BLaER1 (cell line): ENCODE measurements around the gene RNF224.
"Not testable (repeated sequence)": the region's sequence is repeated elsewhere in the genome, so short reads cannot be mapped to it uniquely, and the experiment has no call there.

Experiments used
- H3K27ac ChIP-seq: shearing (Covaris generic); formaldehyde crosslinking; 2 replicates; pipeline ENCODE4 v1.8.1; 2022
- H3K27me3 ChIP-seq: shearing (Covaris generic); formaldehyde crosslinking; 2 replicates; pipeline ENCODE4 v1.8.1; 2022
- H3K36me3 ChIP-seq: shearing (Covaris generic); formaldehyde crosslinking; 2 replicates; pipeline ENCODE4 v1.8.1; 2022
- H3K4me1 ChIP-seq: shearing (Covaris generic); formaldehyde crosslinking; 2 replicates; pipeline ENCODE4 v1.8.1; 2022
- H3K4me2 ChIP-seq: shearing (Covaris generic); formaldehyde crosslinking; 2 replicates; pipeline ENCODE4 v1.8.1; 2022
- H3K4me3 ChIP-seq: shearing (Covaris generic); formaldehyde crosslinking; 2 replicates; pipeline ENCODE4 v1.8.1; 2022
- H3K9ac ChIP-seq: shearing (Covaris generic); formaldehyde crosslinking; 2 replicates; pipeline ENCODE4 v1.8.1; 2022
- H3K9me3 ChIP-seq: shearing (Covaris generic); formaldehyde crosslinking; 2 replicates; pipeline ENCODE4 v1.8.1; 2022
- H4K20me1 ChIP-seq: shearing (Covaris generic); formaldehyde crosslinking; 2 replicates; pipeline ENCODE4 v1.8.1; 2022
- Cebpa-rat ChIP-seq: shearing (Covaris generic); IDR thresholded peaks from 2 replicates; pipeline ENCODE4 v1.8.1; 2022

Gene RNF224

GRCh38 chr9:137251490-137252268, 24.4 kb downstream of the RNF224 start:
- H3K27ac ChIP-seq = no peak overlapping the region; the same call in 1 of the 2 replicates
- no peaks in the 10 kb centered on the region for H3K9me3 ChIP-seq
- H3K9ac ChIP-seq = no peak overlapping the region
- peaks cover 13% of the 10 kb centered on the region for H4K20me1 ChIP-seq
- H3K27me3 ChIP-seq = no peaks in the 10 kb centered on the region
- H3K36me3 ChIP-seq = peaks cover 7% of the 10 kb centered on the region
- H3K4me2 ChIP-seq = no peak overlapping the region
- no peak overlapping the region for H3K4me3 ChIP-seq
- H3K4me1 ChIP-seq = peaks cover 54% of the 10 kb centered on the region
- TF ChIP-seq Cebpa-rat = no peak

DNA sequence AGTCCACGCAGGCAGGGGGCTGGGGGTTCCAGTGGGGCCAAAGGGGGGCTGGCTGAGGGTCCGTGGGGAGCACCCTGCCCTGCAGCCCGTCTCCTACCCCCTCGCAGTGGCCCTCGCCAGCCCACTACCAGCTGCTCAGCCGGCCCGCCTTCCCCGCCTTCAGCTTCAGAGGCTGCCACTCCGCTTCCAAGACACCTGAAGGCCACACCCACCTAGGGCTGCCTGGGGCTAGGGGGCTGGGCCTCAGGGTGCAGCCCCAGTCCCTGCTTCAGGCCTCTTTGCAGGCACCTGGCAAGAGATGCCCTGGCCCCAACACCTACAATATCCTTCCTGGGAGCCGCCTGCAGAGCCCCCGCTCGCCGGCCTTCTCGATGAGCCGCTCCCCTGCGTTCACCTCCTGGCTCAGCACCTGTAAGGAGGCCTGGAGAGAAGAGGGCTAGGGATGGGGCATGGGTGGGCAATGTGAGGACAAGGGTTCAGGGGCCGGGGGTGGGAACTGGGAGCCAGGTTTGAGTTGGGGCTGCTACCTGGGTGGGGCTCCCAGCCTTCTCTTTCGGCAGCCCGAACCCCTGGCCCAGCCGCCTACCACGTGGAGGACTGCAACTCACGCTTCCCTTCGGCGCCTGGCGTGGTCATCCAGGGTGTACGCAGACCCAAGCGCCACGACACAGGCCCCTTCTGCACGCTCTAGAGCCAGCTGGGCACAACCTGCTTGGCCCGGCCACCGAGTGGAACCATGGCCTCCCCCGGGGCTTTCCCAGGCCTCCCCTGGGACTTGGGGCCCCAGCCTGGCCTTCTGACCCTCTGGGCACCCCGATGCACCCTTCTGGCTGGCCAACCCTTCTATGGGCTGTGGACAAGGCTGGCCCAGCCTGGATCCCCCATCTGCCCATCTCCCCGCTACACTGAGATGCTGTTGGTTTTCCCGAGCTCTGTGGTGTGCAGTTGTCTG, 25.5 kb downstream of the RNF224 start:
- H3K27ac ChIP-seq = no peak overlapping the region
- no peaks in the 10 kb centered on the region for H3K27me3 ChIP-seq
- H4K20me1 ChIP-seq = peaks cover 18% of the 10 kb centered on the region
- no peak overlapping the region for H3K4me3 ChIP-seq
- TF ChIP-seq Cebpa-rat = no peak
- H3K9me3 ChIP-seq = no peaks in the 10 kb centered on the region
- H3K4me1 ChIP-seq = peaks cover 54% of the 10 kb centered on the region
- peak overlapping the region; percentile 100 for H3K4me2 ChIP-seq
- peak overlapping the region; percentile 34; the same call in 1 of the 2 replicates for H3K9ac ChIP-seq
- H3K36me3 ChIP-seq = peaks cover 14% of the 10 kb centered on the region

DNA sequence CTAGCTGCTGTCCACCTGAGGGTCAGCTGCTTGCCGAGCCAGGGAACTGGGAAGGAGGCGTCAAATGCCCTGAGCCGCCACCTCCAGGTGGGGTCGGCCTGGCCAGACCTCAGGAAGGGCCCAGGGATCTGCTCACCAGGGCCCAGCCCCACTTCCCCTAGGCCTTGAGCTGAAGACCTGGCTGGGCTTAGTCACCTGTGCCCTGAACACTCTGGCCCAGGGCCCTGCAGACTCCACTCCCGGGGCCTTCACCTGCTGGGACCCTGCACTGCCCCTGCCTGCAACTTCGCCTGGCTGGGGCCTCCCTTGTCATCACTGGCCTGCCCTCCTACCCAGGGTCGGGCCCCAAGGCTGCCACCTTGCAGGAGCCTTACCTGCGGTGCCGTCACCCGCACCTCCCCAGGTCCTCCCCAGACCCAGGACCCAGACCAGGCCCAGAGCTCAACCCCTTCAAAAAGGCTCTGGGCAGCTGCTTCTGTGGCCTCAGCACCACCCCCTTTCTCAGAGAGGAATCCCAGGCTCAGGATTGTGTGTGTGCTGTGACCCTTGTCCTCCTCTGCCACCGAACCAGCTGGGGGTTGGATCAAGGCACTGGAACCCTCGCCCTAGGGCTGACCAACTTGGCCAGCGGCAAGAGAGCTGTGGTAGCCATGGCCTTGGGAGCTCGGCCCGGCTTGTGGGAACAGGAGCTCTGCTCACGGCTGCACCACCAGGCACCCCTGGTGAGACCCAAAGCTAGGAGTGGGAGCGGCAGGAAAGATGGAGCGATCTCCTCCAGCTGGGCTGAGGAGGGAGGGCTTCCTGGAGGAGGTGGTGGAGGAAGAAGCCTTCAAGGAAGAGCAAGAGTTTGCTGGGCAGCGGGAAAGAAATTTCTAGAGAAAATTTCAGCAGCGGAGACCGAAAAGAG, 26.7 kb downstream of the RNF224 start:
- Histone ChIP-seq H3K9ac (peak overlapping the region; percentile 94), H3K27me3 (no peaks in the 10 kb centered on the region), H4K20me1 (peaks cover 19% of the 10 kb centered on the region), H3K4me2 (peak overlapping the region; percentile 100), H3K4me1 (peaks cover 60% of the 10 kb centered on the region), H3K36me3 (peaks cover 25% of the 10 kb centered on the region), H3K4me3 (peak overlapping the region; percentile 99), H3K9me3 (no peaks in the 10 kb centered on the region), H3K27ac (peak overlapping the region; percentile 93)
- no peak for TF ChIP-seq Cebpa-rat

GRCh38 chr9:137254624-137255447, 27.5 kb downstream of the RNF224 start, which contains the start of gene NELFB:
TSS of gene NELFB (plus strand) at chr9:137255327.
- Histone ChIP-seq H3K36me3 (peaks cover 30% of the 10 kb centered on the region), H3K9me3 (no peaks in the 10 kb centered on the region), H3K27ac (peak within 1 kb of the TSS; percentile 93), H3K4me3 (peak within 1 kb of the TSS; percentile 99), H3K4me1 (peaks cover 65% of the 10 kb centered on the region), H3K4me2 (peak within 1 kb of the TSS; percentile 100), H3K9ac (peak within 1 kb of the TSS; percentile 94), H3K27me3 (no peaks in the 10 kb centered on the region), H4K20me1 (peaks cover 23% of the 10 kb centered on the region)
- no peak for TF ChIP-seq Cebpa-rat

- Histone ChIP-seq H3K36me3 (peaks cover 33% of the 10 kb centered on the region), H3K4me2 (peak overlapping the region; percentile 98), H3K27ac (peak overlapping the region; percentile 93), H3K27me3 (no peaks in the 10 kb centered on the region), H3K9ac (peak overlapping the region; percentile 94), H4K20me1 (peaks cover 23% of the 10 kb centered on the region), H3K4me1 (peaks cover 62% of the 10 kb centered on the region), H3K4me3 (peak overlapping the region; percentile 99), H3K9me3 (no peaks in the 10 kb centered on the region)
- TF ChIP-seq Cebpa-rat = no peak
Observed at GRCh38 chr9:137255448-137256114, 28.3 kb downstream of the RNF224 start.

- Histone ChIP-seq H4K20me1 (peaks cover 23% of the 10 kb centered on the region), H3K36me3 (peaks cover 41% of the 10 kb centered on the region), H3K9me3 (no peaks in the 10 kb centered on the region), H3K9ac (peak overlapping the region; percentile 94), H3K27me3 (no peaks in the 10 kb centered on the region), H3K4me1 (peaks cover 57% of the 10 kb centered on the region), H3K4me2 (peak overlapping the region; percentile 98), H3K27ac (peak overlapping the region; percentile 93; the same call in 1 of the 2 replicates), H3K4me3 (peak overlapping the region; percentile 99)
- no peak for TF ChIP-seq Cebpa-rat
Observed at GRCh38 chr9:137256362-137256761, 29.1 kb downstream of the RNF224 start.

DNA sequence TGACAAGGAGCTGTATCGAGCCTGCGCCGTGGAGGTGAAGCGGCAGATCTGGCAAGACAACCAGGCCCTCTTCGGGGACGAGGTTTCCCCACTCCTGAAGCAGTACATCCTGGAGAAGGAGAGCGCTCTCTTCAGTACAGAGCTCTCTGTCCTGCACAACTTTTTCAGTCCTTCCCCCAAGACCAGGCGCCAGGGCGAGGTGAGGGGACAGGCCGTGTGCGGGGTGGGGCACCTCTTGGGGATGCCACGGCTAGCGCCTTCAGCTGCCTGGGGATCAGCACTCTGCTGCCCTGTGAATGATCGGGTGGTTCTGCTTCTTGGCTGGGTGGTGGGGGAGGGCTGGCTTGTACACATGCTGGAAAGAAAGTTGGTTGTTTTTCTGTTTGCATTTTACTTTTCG, 29.6 kb downstream of the RNF224 start:
- Histone ChIP-seq H3K4me1 (peaks cover 57% of the 10 kb centered on the region), H3K36me3 (peaks cover 46% of the 10 kb centered on the region), H3K9me3 (no peaks in the 10 kb centered on the region), H4K20me1 (peaks cover 23% of the 10 kb centered on the region), H3K27ac (peak overlapping the region; percentile 93; the same call in 1 of the 2 replicates), H3K9ac (peak overlapping the region; percentile 94), H3K4me2 (peak overlapping the region; percentile 98), H3K27me3 (no peaks in the 10 kb centered on the region), H3K4me3 (peak overlapping the region; percentile 99)
- TF ChIP-seq Cebpa-rat = no peak

DNA sequence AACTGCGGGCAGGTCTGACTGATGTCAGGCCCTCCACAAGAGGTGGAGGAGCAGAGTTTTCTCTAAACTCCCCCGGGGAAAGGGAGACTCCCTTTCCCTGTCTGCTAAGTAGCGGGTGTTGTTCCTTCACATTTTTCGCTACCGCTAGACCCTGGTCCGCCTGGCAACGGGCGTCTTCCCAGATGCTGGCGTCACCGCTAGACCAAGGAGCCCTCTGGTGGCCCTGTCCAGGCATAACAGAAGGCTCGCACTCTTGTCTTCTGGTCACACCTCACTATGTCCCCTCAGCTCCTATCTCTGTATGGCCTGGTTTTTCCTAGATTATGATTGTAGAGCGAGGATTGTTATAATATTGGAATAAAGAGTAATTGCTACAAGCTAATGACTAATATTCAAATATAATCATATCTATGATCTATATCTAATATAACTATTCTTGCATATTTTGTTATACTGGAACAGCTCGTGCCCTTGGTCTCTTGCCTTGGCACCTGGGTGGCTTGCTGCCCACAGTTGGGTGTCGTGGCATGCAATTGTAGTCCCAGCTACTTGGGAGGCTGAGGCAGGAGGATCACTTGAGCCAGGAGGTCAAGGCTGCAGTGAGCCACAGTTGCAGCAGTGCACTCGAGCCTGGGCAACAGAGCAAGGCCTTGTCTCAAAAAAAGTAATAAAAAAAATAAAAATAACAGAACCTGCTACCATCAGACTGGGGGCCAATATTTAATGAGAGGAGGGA, 35.0 kb downstream of the RNF224 start:
- not testable (repeated sequence) for H3K4me3 ChIP-seq, H3K9me3 ChIP-seq, H3K9ac ChIP-seq, H3K27ac ChIP-seq, H3K27me3 ChIP-seq, H4K20me1 ChIP-seq, H3K4me2 ChIP-seq
- H3K4me1 ChIP-seq = peaks cover 24% of the 10 kb centered on the region
- peaks cover 83% of the 10 kb centered on the region for H3K36me3 ChIP-seq
